Activated effector memory CD4-positive, alpha-beta T cell treated with anti-CD3 and anti-CD28 coated beads, Interleukin-2, amount 50 U/mL, for 16 hours (primary cell): ENCODE data around the gene NDNF.

Experiments used
- DNase-seq: peaks from one replicate; pipeline ENCODE4 v3.0.0-alpha.2; 2020

The NDNF gene

DNA sequence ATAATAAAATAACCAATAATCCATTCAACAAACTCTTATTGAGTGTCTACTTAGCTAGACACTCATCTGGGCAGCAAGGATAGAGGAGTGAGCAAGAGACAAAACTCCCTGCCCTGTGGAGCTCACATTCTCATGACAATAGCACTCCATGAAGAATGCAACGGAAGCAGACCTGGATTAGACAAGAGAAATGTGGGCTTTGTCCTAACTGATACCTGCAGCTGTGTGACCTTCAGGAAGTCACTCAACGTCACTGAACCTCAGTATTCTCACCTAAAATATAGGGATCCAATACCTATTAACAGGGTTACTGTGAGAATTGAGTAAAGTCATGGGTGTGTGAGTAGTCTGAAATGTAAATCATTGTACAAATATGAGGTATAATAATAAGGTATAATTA is 61.2 kb downstream of the NDNF start:
- no peak for DNase-seq

- DNase-seq: no peak
Measured at GRCh38 chr4:121009578-121010478, 62.5 kb downstream of the NDNF start.

DNA sequence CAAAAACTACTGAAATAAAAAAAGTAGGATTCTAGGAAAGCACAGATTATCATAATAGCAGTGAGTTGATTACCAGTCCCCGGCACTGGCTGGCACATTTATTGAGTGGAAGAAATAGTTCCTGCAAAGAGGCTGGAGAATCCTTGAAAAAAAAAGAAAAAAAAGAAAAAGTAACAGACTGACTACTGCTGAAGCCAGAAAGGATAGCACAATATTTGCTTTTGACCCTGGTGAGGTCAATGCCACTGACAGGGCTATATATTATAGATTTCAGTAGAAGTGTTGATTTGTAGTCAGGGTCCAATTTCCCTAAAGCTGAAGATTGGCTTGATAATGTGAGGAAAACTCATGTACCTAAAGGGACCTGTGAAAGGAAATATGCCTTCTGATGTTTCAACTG is 64.7 kb downstream of the NDNF start:
- DNase-seq: no peak

- DNase-seq: no peak
Measured at GRCh38 chr4:121003863-121004262, 68.5 kb downstream of the NDNF start.

GRCh38 chr4:120995266-120996010 is 76.9 kb downstream of the NDNF start:
- no peak for DNase-seq

GRCh38 chr4:120994521-120994920 is 77.8 kb downstream of the NDNF start:
- DNase-seq: no peak

GRCh38 chr4:120991885-120992284 is 80.5 kb downstream of the NDNF start:
- DNase-seq: no peak

DNA sequence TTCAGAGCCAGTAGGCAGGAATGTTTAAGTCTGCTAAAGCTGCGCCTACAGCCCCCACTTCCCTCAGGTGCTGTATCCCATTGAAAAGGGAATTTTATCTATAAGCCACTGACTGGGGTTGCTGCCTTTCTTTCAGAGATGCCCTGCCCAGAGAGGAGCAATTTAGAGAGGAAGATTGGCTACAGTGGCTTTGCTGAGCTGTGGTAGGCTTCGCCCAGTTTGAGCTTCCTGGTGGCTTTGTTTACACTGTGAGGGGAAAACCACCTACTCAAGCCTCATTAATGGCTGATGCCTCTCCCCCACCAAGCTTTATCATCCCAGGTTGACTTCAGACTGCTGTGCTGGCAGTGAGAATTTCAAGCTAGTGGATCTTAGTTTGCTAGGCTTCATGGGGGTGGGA is 82.1 kb downstream of the NDNF start:
- DNase-seq: no peak
